Astrocyte (in vitro differentiated cells and primary cell): ENCODE results near the gene RHOT1. TPM values are rescaled to one million over a fixed set of nuclear protein-coding genes. Genes with fewer than 3 reads are reported as not detected.

Experiments used
- DNase-seq: peaks from one replicate; pipeline ENCODE4 v3.0.0-alpha.2; 2010; ENCODE audit warnings: low read depth
- FAIRE-seq: peaks from 2 replicates; lab custom pipeline; 2011; peaks lifted over from hg19 to GRCh38; lab: Jason Lieb, UNC
- H2AFZ ChIP-seq: 2 replicates; pipeline ENCODE4 v1.6.0; 2012; ENCODE audit warnings: low read depth, low read length, inconsistent platforms
- H3K27ac ChIP-seq: 2 replicates; pipeline ENCODE4 v1.5.1; 2011; ENCODE audit warnings: low read depth, low read length, inconsistent platforms
- H3K27me3 ChIP-seq: 2 replicates; pipeline ENCODE4 v1.6.0; 2011; ENCODE audit warnings: low read length, inconsistent platforms; ENCODE audit not compliant: insufficient read depth
- H3K36me3 ChIP-seq: 2 replicates; pipeline ENCODE4 v1.5.1; 2011; ENCODE audit warnings: low read length, inconsistent platforms; ENCODE audit not compliant: insufficient read depth
- H3K4me1 ChIP-seq: 2 replicates; pipeline ENCODE4 v1.5.1; 2011; ENCODE audit warnings: low read length, inconsistent platforms; ENCODE audit not compliant: insufficient read depth
- H3K4me2 ChIP-seq: 2 replicates; pipeline ENCODE4 v1.6.0; 2012; ENCODE audit warnings: low read length, inconsistent platforms
- H3K4me3 ChIP-seq: 2 replicates; pipeline ENCODE4 v1.5.1; 2011; ENCODE audit warnings: low read depth, mild to moderate bottlenecking, low read length, inconsistent platforms; ENCODE audit not compliant: insufficient read depth
- H3K79me2 ChIP-seq: 2 replicates; pipeline ENCODE4 v1.6.0; 2012; ENCODE audit warnings: mild to moderate bottlenecking, low read length, inconsistent platforms; ENCODE audit not compliant: insufficient read depth
- H3K9ac ChIP-seq: 2 replicates; pipeline ENCODE4 v1.6.0; 2012; ENCODE audit warnings: mild to moderate bottlenecking, low read length, inconsistent platforms
- H3K9me3 ChIP-seq: 2 replicates; pipeline ENCODE4 v1.5.1; 2012; ENCODE audit warnings: low read depth, mild to moderate bottlenecking, low read length, inconsistent platforms; ENCODE audit not compliant: insufficient read depth
- H4K20me1 ChIP-seq: 2 replicates; pipeline ENCODE4 v1.6.0; 2012; ENCODE audit warnings: low read length, inconsistent platforms; ENCODE audit not compliant: insufficient read depth
- H3K27ac Mint-ChIP-seq: one replicate; pipeline ENCODE4 v1.8.0; 2021; ENCODE audit warnings: mild to moderate bottlenecking, mixed read lengths; ENCODE audit not compliant: unreplicated experiment
- H3K27me3 Mint-ChIP-seq: one replicate; pipeline ENCODE4 v1.8.0; 2021; ENCODE audit warnings: low read depth, mixed read lengths; ENCODE audit not compliant: unreplicated experiment
- H3K36me3 Mint-ChIP-seq: one replicate; pipeline ENCODE4 v1.8.0; 2021; ENCODE audit warnings: low read depth, mixed read lengths; ENCODE audit not compliant: unreplicated experiment
- H3K4me1 Mint-ChIP-seq: one replicate; pipeline ENCODE4 v1.8.0; 2021; ENCODE audit warnings: low read depth, mixed read lengths; ENCODE audit not compliant: unreplicated experiment
- H3K4me3 Mint-ChIP-seq: one replicate; pipeline ENCODE4 v1.8.0; 2021; ENCODE audit warnings: mild to moderate bottlenecking, moderate library complexity, mixed read lengths; ENCODE audit not compliant: unreplicated experiment
- H3K9me3 Mint-ChIP-seq: one replicate; pipeline ENCODE4 v1.8.0; 2021; ENCODE audit warnings: mild to moderate bottlenecking, mixed read lengths; ENCODE audit not compliant: unreplicated experiment
- EZH2 ChIP-seq: IDR thresholded peaks from 2 replicates; pipeline ENCODE4 v1.6.1; 2012; ENCODE audit warnings: mild to moderate bottlenecking, low read length, inconsistent platforms; ENCODE audit not compliant: insufficient read depth
- total RNA-seq: library from RNA; stranded (reverse); gene quantifications from 2 replicates; pipeline ENCODE4 v1.2.1, GENCODE V29; 2021
- TF ChIP-seq, protein P1 (sequence below): IDR thresholded peaks from 2 replicates; pipeline ENCODE4 v1.5.1; 2011; ENCODE audit warnings: low read depth, mild to moderate bottlenecking, inconsistent platforms, low read length, moderate library complexity; ENCODE audit not compliant: insufficient read depth

RHOT1 gene
- total RNA-seq, 1 donor from 2014 or later: 20.9 TPM

DNA sequence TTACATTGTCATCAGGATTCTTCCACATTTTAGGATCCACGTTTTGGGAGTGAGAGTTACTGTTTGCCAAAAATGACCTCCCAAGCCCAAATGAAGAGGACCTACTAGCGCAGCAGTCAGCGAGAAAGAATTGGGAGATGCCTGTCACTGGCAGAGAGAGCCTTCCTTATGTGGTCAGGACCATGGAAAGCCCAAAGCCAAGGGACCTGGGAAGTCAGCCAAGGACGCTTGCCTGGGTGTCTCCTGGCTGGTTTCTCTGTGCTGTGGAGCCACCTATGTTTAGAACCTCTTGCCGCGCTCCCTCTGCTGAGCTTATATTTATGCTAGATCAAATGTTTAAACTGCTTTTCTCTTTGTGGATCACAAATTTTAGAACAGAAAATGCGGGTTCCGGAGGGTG, 98.4 kb downstream of the RHOT1 start:
- H3K79me2 ChIP-seq: no peaks in the 10 kb centered on the region
- Mint-ChIP-seq H3K9me3 (no peaks in the 10 kb centered on the region), H3K4me1 (no peaks in the 10 kb centered on the region), H3K27me3 (peaks cover 10% of the 10 kb centered on the region), H3K4me3 (no peak overlapping the region), H3K36me3 (no peaks in the 10 kb centered on the region), H3K27ac (no peak overlapping the region)
- no peaks in the 10 kb centered on the region for H3K36me3 ChIP-seq
- DNase-seq (peak; percentile 14), FAIRE-seq (no peak)
- H3K4me3 ChIP-seq: no peak overlapping the region
- no peaks in the 10 kb centered on the region for H4K20me1 ChIP-seq
- H3K27me3 ChIP-seq: no peaks in the 10 kb centered on the region
- TF ChIP-seq EZH2: no peak
- TF ChIP-seq, protein P1, sequence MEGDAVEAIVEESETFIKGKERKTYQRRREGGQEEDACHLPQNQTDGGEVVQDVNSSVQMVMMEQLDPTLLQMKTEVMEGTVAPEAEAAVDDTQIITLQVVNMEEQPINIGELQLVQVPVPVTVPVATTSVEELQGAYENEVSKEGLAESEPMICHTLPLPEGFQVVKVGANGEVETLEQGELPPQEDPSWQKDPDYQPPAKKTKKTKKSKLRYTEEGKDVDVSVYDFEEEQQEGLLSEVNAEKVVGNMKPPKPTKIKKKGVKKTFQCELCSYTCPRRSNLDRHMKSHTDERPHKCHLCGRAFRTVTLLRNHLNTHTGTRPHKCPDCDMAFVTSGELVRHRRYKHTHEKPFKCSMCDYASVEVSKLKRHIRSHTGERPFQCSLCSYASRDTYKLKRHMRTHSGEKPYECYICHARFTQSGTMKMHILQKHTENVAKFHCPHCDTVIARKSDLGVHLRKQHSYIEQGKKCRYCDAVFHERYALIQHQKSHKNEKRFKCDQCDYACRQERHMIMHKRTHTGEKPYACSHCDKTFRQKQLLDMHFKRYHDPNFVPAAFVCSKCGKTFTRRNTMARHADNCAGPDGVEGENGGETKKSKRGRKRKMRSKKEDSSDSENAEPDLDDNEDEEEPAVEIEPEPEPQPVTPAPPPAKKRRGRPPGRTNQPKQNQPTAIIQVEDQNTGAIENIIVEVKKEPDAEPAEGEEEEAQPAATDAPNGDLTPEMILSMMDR: no peak
- no peak overlapping the region for H3K9ac ChIP-seq
- H3K9me3 ChIP-seq: no peaks in the 10 kb centered on the region
- H3K4me2 ChIP-seq: no peak overlapping the region
- no peak overlapping the region for H3K27ac ChIP-seq
- no peak overlapping the region for H2AFZ ChIP-seq
- no peaks in the 10 kb centered on the region for H3K4me1 ChIP-seq

DNA sequence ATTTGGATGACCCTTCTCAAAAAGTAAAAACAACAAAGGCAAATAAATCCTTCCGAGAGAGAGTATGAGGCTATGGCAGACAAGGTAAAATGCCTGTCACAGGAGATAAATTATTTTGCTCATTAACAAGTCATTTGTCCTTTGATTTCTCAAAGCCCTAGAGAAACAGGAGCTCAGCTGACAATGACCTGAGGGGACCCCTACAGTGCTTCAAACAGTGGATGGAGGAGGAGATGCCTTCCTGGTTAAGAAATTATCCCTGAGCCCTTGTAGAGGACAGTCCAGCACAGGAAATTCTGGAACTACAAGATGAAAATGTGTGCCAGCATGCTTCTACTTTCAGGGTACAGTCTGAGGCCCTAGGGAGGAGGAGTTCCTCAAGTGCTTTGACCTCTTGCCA, 99.3 kb downstream of the RHOT1 start:
- no peak overlapping the region for H3K4me3 Mint-ChIP-seq
- Histone ChIP-seq H3K9ac (no peak overlapping the region), H3K79me2 (no peaks in the 10 kb centered on the region), H3K36me3 (no peaks in the 10 kb centered on the region), H4K20me1 (no peaks in the 10 kb centered on the region), H3K27me3 (no peaks in the 10 kb centered on the region), H2AFZ (no peak overlapping the region), H3K4me1 (no peaks in the 10 kb centered on the region), H3K9me3 (no peaks in the 10 kb centered on the region), H3K27ac (no peak overlapping the region), H3K4me2 (no peak overlapping the region), H3K4me3 (no peak overlapping the region)
- no peaks in the 10 kb centered on the region for H3K9me3 Mint-ChIP-seq
- H3K4me1 Mint-ChIP-seq: no peaks in the 10 kb centered on the region
- DNase-seq (no peak), FAIRE-seq (no peak)
- peaks cover 10% of the 10 kb centered on the region for H3K27me3 Mint-ChIP-seq
- H3K36me3 Mint-ChIP-seq: no peaks in the 10 kb centered on the region
- TF ChIP-seq, protein P1: no peak
- TF ChIP-seq EZH2: no peak
- no peak overlapping the region for H3K27ac Mint-ChIP-seq

DNA sequence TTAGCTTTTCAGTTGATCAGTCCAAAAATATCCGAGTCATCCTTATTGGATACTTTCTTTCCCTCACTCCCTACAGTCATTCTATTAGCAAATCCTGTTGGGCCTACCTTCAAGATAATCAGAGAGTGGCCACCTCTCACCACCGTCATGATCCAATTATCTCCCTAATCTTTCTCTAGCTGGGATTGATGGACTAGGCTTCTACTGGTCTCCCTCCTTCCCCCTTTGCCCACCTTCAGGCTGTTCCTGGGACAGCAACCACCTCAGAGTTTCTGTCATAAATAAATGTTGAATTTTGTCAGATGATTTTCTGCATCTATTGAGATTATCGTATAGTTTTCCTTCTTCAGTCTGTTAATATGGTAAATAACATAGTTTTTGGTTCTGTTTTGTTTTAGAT, 107.2 kb downstream of the RHOT1 start:
- Histone ChIP-seq H3K9me3 (no peaks in the 10 kb centered on the region), H3K79me2 (no peaks in the 10 kb centered on the region), H3K4me2 (no peak overlapping the region), H3K36me3 (no peaks in the 10 kb centered on the region), H3K27ac (no peak overlapping the region), H3K4me1 (no peaks in the 10 kb centered on the region), H3K27me3 (peaks cover 2% of the 10 kb centered on the region), H4K20me1 (no peaks in the 10 kb centered on the region), H3K9ac (no peak overlapping the region), H3K4me3 (no peak overlapping the region), H2AFZ (no peak overlapping the region)
- Mint-ChIP-seq H3K36me3 (no peaks in the 10 kb centered on the region), H3K27me3 (peaks cover 12% of the 10 kb centered on the region), H3K27ac (no peak overlapping the region), H3K9me3 (peaks cover 3% of the 10 kb centered on the region), H3K4me3 (no peak overlapping the region), H3K4me1 (no peaks in the 10 kb centered on the region)
- FAIRE-seq (no peak), DNase-seq (no peak)
- TF ChIP-seq, protein P1: no peak
- no peak for TF ChIP-seq EZH2
